ENCODE results near the gene ESR1.

DNA sequence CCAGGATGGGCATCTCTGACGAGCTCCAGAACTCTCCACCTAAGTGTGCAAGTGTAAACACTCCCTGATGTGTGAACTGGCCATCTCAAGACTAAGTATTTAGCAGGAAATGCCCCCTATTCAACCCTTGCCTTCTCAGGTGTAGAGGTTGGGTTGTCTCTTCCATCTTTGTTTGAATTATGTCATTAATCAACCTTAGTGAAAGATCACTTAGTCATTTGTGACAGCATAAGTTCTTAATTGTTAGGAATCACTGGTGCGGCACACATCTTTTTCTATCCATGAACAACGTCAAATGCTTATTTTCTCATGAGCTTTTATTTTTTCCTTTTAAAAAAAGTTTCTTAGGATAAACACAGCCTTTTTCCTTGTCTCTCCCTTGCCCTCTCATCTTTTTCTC lies 151.6 kb downstream of the ESR1 start:
- TF ChIP-seq CTCF (IDR thresholded peaks at IDR 0.05) (no peak), POLR2A (IDR thresholded peaks at IDR 0.05) (no peak)

Measured in uterus (tissue), 2 donors.